ENCODE data around the gene ECPAS. TPM values are rescaled to one million over a fixed set of nuclear protein-coding genes. Genes with fewer than 3 reads are reported as not detected.
"Not testable (repeated sequence)": the region's sequence is repeated elsewhere in the genome, so short reads cannot be mapped to it uniquely, and the experiment has no call there.

Gene ECPAS
- total RNA-seq, 2 donors from 2014 or later = 87.8 to 103 TPM

DNA sequence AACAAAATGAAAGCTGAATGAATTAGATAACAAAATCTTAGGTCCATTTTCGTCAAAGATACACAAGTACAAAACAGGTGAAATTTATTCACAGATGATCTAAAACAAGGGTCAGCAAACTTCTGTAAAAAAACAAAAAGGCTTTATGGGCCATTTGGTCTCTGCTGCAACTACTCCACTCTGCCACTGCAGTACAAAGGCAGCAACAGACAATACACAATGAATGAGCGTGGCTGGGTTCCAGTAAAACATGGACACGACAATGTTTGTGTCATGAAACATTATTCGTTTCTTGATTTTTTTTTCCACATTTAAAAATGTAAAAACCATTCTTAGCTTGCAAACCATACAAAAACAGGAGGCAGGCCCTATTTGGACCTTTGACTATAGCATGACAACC, 71.9 kb downstream of the ECPAS start:
- Histone ChIP-seq H3K9me3 (no peaks in the 10 kb centered on the region), H3K4me1 (replicated peaks) (no peaks in the 10 kb centered on the region), H3K4me3 (no peak overlapping the region), H3K36me3 (peaks cover 5 to 13% of the 10 kb centered on the region in 2 donors), H3K27me3 (replicated peaks; ENCODE audit: insufficient read depth) (no peaks in the 10 kb centered on the region), H3K27ac (no peak overlapping the region)
- intact Hi-C loops (cut with DNase I) = no loop called here
- DNase-seq (ENCODE audit: low spot score) = no peak
- TF ChIP-seq, protein P1, sequence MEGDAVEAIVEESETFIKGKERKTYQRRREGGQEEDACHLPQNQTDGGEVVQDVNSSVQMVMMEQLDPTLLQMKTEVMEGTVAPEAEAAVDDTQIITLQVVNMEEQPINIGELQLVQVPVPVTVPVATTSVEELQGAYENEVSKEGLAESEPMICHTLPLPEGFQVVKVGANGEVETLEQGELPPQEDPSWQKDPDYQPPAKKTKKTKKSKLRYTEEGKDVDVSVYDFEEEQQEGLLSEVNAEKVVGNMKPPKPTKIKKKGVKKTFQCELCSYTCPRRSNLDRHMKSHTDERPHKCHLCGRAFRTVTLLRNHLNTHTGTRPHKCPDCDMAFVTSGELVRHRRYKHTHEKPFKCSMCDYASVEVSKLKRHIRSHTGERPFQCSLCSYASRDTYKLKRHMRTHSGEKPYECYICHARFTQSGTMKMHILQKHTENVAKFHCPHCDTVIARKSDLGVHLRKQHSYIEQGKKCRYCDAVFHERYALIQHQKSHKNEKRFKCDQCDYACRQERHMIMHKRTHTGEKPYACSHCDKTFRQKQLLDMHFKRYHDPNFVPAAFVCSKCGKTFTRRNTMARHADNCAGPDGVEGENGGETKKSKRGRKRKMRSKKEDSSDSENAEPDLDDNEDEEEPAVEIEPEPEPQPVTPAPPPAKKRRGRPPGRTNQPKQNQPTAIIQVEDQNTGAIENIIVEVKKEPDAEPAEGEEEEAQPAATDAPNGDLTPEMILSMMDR (IDR thresholded peaks at IDR 0.05) = no peak
- TF ChIP-seq POLR2A (IDR thresholded peaks at IDR 0.05) (no peak), POLR2AphosphoS5 (IDR thresholded peaks at IDR 0.05) (no peak)
- WGBS = 77% methylated on average over 4 of the region's 4 CpGs

DNA sequence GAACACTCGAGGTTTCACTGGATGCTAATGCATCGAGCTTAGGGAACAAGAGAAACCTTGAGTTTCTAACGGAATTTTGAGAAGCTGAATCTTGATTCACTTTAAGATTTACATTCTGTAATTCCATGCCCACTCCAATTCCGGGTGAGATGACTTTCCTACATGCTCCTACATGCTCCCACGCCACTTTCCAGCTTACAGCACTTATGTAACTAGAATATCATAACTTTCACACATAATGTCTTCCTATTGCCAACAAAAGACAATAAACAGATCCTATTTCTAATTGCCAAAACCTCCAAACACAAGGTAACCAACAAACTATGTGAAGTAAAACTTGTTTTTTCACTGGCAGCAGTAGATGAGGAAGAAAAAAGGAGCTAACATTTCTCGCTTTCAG, 72.9 kb downstream of the ECPAS start:
- no peak overlapping the region for H3K27ac ChIP-seq
- H3K4me3 ChIP-seq = no peak overlapping the region
- no peaks in the 10 kb centered on the region for H3K27me3 ChIP-seq (replicated peaks; ENCODE audit: insufficient read depth)
- H3K36me3 ChIP-seq = peaks cover 0 to 19% of the 10 kb centered on the region in 2 donors
- intact Hi-C loops (cut with DNase I) = no loop called here
- H3K9me3 ChIP-seq = no peaks in the 10 kb centered on the region
- WGBS = 83% methylated on average over 6 of the region's 6 CpGs
- no peaks in the 10 kb centered on the region for H3K4me1 ChIP-seq (replicated peaks)
- TF ChIP-seq, protein P1 (IDR thresholded peaks at IDR 0.05) = no peak
- TF ChIP-seq POLR2AphosphoS5 (IDR thresholded peaks at IDR 0.05) (no peak), POLR2A (IDR thresholded peaks at IDR 0.05) (no peak)
- no peak for DNase-seq (ENCODE audit: low spot score)

DNA sequence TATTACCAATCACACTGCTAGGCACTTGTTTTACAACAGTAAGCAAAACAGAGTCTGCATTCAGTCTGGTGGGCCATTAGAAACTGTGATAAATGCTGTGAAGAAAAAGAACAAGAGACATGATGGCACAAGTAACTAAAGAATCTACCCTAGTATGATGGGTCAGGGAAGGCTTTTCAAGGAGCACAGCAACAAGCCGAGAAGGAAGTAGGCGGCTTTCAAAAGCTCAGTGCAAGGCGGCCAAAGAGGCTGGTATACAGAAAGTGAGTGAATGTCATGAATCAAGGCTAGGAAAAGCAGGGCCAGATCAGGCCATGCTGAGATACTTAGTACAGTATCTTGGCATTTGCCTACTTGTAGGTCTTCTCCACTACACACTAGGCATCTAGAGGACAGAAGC, 76.4 kb downstream of the ECPAS start:
- WGBS = 96% methylated on average over 3 of the region's 3 CpGs
- Histone ChIP-seq H3K27ac (no peak overlapping the region), H3K9me3 (no peaks in the 10 kb centered on the region), H3K27me3 (replicated peaks; ENCODE audit: insufficient read depth) (no peaks in the 10 kb centered on the region), H3K4me3 (no peak overlapping the region), H3K36me3 (peaks cover 0 to 20% of the 10 kb centered on the region in 2 donors), H3K4me1 (replicated peaks) (no peaks in the 10 kb centered on the region)
- intact Hi-C loops (cut with DNase I) = no loop called here
- no peak for DNase-seq (ENCODE audit: low spot score)
- TF ChIP-seq POLR2A (IDR thresholded peaks at IDR 0.05) (no peak), POLR2AphosphoS5 (IDR thresholded peaks at IDR 0.05) (no peak)

DNA sequence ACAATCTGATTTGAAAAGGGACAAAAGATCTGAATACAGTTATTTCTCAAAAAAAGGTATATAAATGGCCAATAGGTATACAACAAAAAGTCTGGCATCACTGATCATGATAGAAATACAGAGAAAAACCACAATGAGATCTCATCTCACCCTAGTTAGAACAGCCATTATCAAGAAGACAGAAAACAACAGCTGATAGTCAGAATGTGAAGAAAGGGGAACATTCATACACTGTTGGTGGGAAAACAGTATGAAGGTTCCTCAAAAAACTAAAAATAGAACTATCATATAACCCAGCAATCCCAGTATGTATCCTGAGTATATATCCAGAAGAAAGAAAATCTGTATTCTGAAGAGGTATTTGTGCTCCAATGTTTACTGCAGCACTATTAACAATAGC, 78.5 kb downstream of the ECPAS start:
- Histone ChIP-seq H3K9me3 (no peaks in the 10 kb centered on the region), H3K36me3 (peaks cover 0 to 20% of the 10 kb centered on the region in 2 donors), H3K27ac (no peak overlapping the region), H3K4me1 (replicated peaks) (no peaks in the 10 kb centered on the region), H3K4me3 (no peak overlapping the region), H3K27me3 (replicated peaks; ENCODE audit: insufficient read depth) (no peaks in the 10 kb centered on the region)
- no peak for DNase-seq (ENCODE audit: low spot score)
- TF ChIP-seq POLR2A (IDR thresholded peaks at IDR 0.05) = no peak
- no peak for TF ChIP-seq POLR2AphosphoS5 (IDR thresholded peaks at IDR 0.05)
- TF ChIP-seq, protein P1 (IDR thresholded peaks at IDR 0.05) = no peak
- intact Hi-C loops (cut with DNase I) = no loop called here

DNA sequence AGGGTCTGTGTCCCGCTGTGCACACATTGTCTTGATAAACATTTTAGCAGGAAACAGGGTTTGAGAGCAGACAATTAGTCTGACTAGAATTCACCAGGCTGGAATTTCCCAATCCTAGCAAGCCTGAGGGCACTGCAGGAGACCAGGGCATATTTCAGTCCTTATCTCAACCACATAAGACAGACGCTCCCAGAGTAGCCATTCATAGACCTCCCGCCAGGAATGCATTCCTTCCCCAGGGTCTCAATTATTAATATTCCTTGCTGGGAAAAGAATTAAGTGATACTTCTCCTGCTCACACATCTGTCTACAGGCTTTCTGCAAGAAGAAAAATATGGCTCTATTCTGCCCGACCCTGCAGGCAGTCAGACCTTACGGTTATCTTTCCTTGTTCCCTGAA, 82.7 kb downstream of the ECPAS start:
- H3K9me3 ChIP-seq; H3K4me1 ChIP-seq (replicated peaks); H3K4me3 ChIP-seq; H3K36me3 ChIP-seq; H3K27ac ChIP-seq; H3K27me3 ChIP-seq (replicated peaks; ENCODE audit: insufficient read depth); DNase-seq (ENCODE audit: low spot score); intact Hi-C loops (cut with DNase I): not testable (repeated sequence)
- 96% methylated on average over 5 of the region's 5 CpGs for WGBS

DNA sequence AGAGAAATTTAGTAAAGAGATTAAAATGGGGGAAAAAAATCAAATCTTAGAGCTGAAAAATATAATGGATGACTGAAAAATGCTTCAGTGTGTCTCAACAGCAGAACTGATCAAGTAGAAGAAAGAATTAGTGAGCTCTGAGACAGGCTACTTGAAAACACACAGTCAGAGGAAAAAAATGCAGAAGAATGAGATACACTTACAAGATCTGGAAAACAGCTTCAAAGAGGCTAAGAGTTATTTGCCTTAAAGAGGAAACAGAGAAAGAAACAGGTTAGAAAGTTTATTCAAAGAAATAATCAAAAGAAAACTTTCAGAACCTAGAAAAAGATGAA, 83.7 kb downstream of the ECPAS start:
- Histone ChIP-seq H3K27me3 (replicated peaks; ENCODE audit: insufficient read depth) (no peaks in the 10 kb centered on the region), H3K4me1 (replicated peaks) (no peaks in the 10 kb centered on the region), H3K4me3 (no peak overlapping the region), H3K9me3 (no peaks in the 10 kb centered on the region), H3K27ac (no peak overlapping the region), H3K36me3 (peaks cover 0 to 3% of the 10 kb centered on the region in 2 donors)
- DNase-seq (ENCODE audit: low spot score) = no peak
- intact Hi-C loops (cut with DNase I) = no loop called here
- TF ChIP-seq POLR2A (IDR thresholded peaks at IDR 0.05) = no peak
- TF ChIP-seq POLR2AphosphoS5 (IDR thresholded peaks at IDR 0.05) = no peak
- TF ChIP-seq, protein P1 (IDR thresholded peaks at IDR 0.05) = no peak
